Measurements from ENCODE around the gene RSL1D1.
"Not testable (repeated sequence)": the region's sequence is repeated elsewhere in the genome, so short reads cannot be mapped to it uniquely, and the experiment has no call there.

DNA sequence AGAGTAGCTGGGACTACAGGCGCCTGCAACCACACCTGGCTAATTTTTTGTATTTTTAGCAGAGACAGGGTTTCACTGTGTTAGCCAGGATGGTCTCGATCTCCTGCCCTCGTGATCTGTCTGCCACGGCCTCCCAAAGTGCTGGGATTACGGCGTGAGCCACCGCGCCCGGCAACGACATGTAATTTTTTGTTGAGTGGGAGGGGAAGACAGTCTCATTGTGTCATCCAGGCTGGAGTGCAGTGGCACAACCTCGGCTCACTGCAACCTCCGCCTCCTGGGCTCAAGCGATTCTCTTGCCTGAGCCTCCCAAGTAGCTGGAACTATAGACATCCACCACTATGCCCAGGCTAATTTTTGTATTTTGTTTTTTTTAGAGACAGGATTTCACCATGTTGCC, 32.4 kb downstream of the RSL1D1 start:
- not testable (repeated sequence) for TF ChIP-seq POLR2AphosphoS5 (IDR thresholded peaks at IDR 0.05; ENCODE audit: low read length); CBX3 (IDR thresholded peaks at IDR 0.05; ENCODE audit: borderline replicate concordance, low read depth); FOXM1 (IDR thresholded peaks at IDR 0.05; ENCODE audit: low read depth, low read length); SIN3A (IDR thresholded peaks at IDR 0.05; ENCODE audit: low read depth, low read length); WRNIP1 (IDR thresholded peaks at IDR 0.05; ENCODE audit: borderline replicate concordance, low read depth, low read length); RFX5 (IDR thresholded peaks at IDR 0.05; ENCODE audit: low read depth, low read length); POLR2A (IDR thresholded peaks at IDR 0.05; ENCODE audit: low read depth, low read length); EP300 (IDR thresholded peaks at IDR 0.05; ENCODE audit: borderline replicate concordance in 1 of 2, control insufficient read depth in 1 of 2, low read depth in 2 of 2, low read length in 2 of 2)
- TF ChIP-seq, protein P1, sequence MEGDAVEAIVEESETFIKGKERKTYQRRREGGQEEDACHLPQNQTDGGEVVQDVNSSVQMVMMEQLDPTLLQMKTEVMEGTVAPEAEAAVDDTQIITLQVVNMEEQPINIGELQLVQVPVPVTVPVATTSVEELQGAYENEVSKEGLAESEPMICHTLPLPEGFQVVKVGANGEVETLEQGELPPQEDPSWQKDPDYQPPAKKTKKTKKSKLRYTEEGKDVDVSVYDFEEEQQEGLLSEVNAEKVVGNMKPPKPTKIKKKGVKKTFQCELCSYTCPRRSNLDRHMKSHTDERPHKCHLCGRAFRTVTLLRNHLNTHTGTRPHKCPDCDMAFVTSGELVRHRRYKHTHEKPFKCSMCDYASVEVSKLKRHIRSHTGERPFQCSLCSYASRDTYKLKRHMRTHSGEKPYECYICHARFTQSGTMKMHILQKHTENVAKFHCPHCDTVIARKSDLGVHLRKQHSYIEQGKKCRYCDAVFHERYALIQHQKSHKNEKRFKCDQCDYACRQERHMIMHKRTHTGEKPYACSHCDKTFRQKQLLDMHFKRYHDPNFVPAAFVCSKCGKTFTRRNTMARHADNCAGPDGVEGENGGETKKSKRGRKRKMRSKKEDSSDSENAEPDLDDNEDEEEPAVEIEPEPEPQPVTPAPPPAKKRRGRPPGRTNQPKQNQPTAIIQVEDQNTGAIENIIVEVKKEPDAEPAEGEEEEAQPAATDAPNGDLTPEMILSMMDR (IDR thresholded peaks at IDR 0.05 in 2 of 3, conservative IDR thresholded peaks at IDR 0.05 in 1 of 3; ENCODE audit: control insufficient read depth in 2 of 3, extremely low read depth in 1 of 3, insufficient read depth in 1 of 3, low read depth in 3 of 3, low read length in 3 of 3) = not testable (repeated sequence)

Data from GM12878 (cell line).